Stimulated activated naive CD4-positive, alpha-beta T cell treated with Interleukin-2 at 50 U/mL for 16 hours (primary cell): ENCODE results near the gene GPM6B.
A peak's percentile ranks its signal among the peaks of the same experiment; 100 is the strongest.
"Not testable (repeated sequence)": the region's sequence is repeated elsewhere in the genome, so short reads cannot be mapped to it uniquely, and the experiment has no call there.

Experiments used
- DNase-seq: peaks from one replicate; lab custom pipeline; 2025; lab: John Stamatoyannopoulos, UW

GPM6B gene

DNA sequence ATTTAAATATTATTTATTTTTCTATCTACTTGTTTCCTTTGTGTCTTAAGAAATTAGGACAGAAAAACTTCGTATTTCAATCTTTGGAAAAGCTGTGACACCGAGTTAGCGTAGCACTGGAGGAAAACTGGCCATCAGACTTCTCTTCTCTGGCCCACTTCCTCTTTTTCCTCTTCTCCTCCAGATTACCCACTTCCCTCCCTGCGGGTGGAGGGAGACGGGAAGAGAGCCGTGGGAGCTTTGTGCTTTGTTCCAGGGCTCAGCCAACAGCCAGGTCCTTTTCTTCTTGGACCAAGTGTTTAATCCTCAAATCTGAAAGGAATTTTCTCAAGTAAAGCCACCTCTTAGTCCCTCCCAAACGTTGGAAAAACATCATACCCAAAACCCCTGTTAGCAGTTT, 52.6 kb downstream of the GPM6B start:
- no peak for DNase-seq

DNA sequence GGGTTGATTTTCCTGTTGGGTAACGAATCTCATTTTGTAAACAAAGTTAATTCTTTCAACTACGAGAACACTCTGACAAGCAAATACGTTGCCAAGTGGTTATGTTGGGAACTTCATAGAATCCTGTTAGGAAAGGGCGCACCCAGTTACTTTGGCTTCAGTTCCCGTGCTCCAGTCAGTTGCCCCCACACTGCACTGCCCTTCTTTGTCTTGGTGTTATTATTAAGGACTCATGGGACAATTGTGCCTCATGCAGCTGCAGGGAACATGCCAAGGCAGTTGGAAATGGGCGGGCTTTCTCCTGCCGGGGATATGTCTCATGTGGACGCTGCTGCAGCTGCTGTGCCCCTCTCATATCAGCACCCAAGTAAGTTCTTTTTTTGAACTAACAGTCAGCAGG, 53.4 kb downstream of the GPM6B start:
- DNase-seq: no peak

DNA sequence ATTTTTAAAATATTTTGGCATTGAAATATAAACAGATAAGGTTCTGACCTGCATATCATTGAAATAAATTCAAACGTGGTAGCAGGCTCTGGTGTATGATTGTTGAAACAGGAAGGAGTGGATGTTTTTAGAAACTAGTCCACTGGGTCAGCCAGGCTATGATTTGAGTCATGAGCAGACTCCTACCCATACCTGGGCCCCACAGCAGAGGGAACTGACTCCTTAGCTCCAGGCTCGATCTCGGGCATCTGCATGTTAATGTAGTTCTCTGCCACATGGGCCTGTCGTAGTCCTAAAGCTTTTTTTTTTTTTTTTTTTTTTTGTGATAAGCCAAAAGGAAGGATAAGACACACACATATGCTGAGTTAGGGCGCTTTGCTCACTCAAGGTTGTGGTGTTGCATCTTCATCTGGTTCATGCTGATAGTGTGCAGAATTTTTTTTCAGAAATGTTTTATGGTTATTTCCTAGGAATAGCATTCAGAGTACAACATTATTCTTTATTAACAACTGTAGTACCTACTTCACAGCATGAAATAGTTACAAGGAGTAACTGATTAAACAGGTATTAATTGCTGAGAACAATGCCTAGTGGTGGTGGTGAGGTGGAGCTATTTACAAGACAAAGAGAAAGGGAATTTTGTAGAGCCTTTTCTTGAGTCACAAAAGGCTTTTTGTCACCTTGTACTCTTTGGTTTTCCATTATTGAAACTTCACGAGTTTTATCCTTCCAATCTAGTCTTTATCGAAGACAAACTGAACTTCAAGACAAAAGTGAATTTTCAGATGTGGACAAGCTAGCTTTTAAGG, 55.1 kb downstream of the GPM6B start:
- DNase-seq: no peak

DNA sequence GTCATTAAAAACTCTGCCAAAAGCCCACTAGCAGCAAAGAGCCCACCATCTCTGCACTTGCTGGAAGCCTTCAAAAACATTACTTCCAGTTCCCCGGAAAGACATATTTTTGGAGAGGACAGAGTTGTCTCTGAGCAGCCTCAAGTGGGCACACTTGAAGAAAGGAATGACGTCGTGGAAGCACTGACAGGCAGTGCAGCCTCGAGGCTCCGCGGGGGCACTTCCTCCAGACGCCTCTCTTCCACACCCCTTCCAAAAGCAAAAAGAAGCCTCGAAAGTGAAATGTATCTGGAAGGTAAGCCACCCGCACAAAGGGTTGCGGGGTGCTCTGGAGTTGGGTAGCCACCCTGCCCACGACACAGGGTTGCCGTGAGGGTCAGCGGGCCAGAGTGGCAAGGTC, 56.5 kb downstream of the GPM6B start:
- DNase-seq: no peak

DNA sequence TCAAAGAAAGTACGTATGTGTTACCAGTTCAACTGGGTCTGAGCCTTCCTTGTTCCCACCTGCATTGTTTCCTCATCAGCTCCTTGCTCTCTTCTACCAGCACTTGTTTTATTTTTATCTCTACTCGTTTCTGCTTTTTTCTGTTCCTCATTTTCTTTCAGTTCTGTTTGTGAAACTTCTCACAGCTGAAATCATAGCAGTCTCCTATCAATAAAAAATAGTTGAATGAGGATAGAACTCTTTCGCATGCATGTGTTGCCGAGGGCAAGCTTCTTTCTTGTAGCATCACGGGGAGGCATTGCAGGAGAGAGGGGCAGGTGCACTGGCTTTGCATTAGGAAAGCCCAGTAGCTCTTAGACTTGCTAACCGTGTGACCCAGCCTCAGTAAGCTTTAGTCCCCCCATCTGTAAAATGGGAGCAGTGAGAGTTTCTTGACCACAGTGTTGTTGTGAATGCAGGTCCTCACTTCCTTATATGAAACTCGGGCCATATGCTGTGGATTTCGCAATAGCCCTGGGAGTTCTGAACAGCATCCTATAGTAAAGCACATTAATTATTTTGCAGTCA, 57.7 kb downstream of the GPM6B start:
- no peak for DNase-seq

DNA sequence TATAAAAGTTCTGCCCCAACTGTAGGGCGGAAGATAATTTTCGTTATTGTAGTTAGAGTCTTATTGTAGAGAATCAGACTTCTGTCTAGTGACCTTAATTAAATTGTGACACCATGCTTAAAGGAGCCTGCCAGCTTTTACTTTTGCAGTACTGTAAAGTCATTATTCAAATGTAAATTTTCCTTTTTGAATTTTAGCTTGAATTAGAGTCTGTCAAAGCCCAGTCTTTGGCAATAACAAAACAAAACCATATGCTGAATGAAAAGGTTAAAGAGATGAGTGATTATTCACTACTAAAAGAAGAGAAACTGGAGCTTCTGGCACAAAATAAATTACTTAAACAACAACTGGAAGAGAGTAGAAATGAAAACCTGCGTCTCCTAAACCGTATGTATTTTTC, 60.5 kb downstream of the GPM6B start:
- no peak for DNase-seq

DNA sequence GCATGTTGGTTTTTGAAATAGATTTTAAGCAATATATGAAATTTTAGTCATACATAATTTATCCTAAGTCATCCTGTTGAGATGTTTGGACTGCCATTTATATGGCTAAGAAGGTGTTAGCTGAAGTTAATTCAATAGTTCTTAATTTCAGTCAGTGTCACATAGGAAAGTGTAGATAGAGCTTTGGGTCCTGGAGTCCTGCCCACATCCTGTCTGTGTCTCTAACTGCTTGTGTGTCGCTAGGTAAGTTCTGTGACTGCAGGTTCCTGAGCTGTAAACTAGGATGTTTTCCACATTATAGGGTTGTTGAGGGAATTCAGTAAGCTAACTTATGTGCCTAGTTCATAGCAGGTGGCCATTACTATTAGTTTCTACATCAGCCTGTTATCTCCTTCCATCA, 61.6 kb downstream of the GPM6B start:
- no peak for DNase-seq

DNA sequence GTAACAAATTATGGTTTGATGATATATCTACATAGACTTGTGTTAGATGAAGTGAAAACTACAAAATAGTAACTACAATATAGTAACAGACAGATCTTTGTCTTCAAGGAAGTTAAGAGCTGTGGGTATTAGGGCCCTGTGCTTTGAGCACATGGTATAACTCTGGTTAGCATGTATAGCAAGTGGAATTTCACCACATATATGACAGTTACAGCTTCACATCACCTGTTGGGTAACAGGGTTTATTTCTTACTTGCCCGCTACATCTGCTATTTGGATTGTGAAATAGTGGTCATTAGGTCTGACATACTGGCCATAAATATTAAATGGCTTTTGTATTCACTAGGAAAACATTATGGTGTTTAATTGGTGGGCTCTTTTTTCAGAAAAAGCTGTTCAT, 62.1 kb downstream of the GPM6B start:
- no peak for DNase-seq

DNA sequence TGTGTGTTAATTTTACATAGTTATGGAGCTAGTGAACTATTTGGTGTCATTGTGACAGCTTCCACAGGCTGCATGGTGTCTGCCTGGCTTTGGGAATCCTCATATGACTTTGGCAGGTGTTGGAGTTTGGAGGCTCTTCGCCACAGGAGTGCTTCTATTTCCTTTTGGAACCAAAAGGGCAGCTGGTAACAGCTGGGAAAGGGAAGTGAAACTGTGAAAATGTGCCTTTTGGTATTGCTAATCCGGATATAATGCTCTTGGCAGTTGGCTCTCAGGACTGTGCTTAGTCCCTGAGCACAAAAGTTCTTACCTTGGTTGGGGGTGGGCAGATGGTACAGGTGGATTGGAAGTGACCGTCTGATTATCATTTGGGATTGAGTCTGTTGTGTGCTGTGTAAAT, 64.2 kb downstream of the GPM6B start:
- DNase-seq: no peak

DNA sequence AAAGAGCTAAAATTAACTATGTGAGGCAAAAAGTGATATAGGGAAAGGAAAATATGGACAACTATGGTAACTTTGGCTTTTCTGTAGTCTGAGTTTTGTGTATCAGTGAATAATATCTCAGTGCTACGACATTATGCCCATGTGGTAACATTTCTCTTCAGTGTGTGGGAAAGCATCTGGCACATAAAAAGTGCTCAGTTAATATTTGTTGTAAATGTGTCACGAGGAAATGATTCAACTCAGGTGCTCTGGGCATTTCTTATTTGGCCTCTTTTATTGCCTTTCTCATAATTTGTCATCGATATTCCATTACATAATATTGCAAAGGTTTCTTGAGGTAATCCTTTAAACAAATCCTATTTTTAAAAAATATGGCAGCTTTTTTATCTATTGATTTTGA, 64.8 kb downstream of the GPM6B start:
- DNase-seq: no peak

DNA sequence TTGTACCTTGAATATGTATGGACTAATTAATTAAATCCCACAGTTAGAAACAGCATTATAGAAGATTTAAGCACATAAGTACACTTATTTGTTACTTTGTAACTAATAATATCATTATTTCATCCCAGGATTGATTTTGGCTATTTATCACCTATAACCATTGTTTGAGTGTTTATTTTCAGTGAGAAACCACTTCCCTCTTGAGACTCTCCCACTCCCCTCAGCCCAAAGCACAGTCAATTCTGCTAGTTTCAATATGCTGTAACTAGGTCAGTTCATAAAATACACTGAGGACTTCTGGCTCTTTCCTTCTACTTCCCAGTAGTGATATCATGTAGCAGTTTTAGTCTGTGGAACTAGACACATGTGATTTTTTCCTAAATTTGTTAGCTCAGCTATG, 66.1 kb downstream of the GPM6B start:
- DNase-seq: no peak

DNA sequence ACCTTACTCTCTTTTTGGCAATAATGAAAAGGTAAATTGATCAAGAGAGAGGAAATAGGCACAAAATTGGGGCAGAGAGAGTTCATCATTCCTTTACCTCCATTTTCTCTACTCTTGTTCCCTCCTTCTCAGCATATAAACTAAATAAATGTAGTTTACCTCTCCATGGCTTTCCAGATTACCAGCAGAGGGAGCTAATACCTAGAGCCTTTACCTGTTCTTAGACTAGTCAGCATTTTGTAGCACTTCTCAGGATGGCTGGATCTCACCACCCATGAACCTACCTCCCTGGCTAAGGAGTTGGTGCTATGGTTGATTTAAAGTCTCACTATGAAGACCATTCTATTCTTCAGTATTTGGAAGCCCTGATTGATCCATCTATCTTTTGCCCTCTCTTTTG, 66.7 kb downstream of the GPM6B start:
- no peak for DNase-seq

DNA sequence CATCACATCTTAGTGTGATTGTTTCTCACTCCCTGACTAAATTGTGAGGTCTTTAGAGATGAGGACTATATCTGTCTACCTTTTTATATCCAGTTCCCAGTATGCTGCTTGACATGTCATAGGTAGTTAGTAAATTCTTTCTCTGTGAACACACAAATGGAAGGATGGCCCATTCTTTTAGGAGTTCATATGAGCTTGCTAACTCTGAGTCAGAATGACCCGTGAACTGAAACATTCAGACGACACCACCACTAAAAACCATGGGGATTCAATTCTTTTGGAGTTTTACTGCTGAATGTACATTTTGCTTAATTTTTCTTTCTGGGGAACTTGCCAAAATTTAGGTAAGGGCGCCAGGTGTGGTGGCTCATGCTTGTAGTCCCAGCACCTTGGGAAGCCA, 68.4 kb downstream of the GPM6B start:
- DNase-seq: no peak

DNA sequence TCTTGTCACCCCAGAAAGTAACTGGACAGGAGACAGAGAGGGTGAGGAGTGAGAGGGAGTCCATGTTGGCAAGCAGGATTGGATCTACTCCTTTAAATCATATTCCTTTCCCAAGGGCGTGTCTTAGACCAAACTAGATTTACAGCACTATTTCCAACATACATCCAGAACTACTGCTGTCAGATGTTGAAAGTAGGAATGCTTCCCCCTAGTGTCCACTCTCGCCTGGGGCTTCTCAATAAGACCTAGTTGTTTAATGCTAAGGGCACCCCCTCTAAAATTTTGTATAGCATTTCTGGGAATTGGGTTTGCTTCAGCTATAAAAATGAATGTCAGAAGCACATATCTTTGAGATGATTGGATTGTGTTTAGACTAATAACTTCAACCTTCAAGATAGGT, 69.1 kb downstream of the GPM6B start:
- DNase-seq: no peak

DNA sequence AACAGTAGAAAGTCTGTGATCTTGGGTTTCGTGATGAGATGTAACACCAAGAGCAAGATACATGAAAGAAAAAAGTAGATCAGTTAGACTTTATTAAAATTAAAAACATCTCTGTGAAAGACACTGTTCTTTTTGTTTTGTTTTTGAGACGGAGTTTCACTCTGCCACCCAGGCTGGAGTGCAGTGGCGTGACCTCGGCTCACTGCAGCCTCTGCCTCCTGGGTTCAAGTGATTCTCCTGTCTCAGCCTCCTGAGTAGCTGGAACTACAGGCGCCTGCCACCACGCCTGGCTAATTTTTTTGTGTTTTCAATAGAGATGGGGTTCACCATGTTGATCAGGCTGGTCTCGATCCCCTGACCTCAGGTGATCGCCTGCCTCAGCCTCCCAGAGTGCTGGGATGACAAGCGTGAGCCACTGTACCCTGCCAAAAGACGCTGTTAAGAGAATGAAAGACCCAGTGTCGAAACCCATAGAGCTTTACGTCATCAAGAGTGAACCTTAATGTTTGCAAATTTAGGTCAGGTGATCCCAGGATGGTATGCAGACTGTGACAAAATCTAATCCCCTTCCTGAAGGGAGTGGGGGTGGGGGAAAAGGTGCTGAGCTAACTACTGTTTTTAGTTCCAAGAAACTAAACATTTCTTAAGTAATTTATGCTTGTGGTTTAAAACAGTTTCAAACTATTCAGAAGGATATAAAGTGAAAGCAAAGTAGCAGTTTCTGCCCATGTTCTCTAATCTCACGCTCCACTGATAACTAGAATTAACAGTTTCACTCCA, 74.3 kb downstream of the GPM6B start:
- DNase-seq: peak; percentile 44

DNA sequence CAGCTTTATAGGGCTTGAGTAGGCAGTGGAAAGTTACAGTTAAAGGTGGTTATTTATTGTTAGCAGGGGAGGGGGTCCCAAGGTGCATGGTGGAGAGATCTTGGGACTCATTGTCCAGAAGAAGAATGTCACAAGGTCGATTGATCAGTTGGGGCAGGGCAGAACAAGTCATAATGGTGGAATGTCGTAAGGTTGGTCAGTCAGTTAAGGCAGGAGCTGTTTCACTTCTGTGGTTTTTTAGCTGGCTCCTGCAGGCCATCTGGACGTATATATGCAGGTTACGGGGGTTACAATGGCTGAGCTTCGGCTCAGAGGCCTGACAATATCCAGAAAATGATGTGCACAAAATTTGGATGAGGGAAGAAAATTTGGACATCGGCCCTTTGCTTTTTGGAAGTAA, 75.2 kb downstream of the GPM6B start:
- DNase-seq: no peak

DNA sequence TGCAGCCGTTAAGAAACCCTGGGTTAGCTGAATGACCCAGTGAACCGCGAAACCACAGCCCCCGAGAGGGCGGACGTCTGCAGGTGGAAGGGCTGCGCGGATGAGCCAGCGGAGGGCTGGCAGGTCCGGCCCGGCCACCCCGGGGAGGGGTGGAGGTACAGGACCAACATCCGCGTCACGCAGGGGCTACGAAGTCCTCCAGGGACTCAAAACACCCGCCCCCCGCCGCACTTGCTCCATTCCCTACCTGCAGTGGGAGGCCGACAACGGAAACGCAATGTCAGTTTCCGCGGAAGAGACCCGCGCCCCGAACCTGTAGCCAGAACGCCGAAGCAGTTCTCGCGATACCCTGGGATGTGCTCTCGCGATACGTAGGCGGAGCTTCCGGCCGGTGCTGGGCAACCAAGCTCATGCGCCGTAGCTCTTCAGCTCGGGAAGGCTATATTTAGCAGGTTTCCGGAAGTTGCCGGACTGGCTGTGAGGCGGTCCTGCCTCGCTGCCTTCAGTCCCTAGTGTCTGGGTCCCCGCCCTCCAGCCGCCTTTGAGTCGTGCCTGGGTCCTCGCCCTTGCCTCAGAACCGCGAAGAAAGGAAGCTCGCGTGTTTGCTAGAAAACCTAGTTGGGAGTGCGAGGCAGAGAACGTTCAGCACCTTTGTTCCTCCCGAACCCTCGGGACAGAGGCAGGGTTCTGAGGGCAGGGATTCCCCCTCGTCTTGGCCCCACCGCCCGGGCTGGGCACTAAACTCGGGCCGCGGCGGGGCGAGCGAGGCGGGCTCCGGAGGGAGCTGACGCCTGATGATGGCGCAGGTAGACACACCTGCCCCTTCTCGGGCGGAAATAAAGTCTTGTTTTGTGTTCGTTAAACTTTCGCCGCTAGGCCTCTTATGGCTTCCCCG, 82.4 kb downstream of the GPM6B start, which contains the start of the genes OFD1 and TRAPPC2:
Gene OFD1 (plus strand): TSS at position 471 of the 895 bp plus-strand sequence. CDS start 324 bp downstream, at position 795.
Gene TRAPPC2 (minus strand): TSS at position 343 of the 895 bp plus-strand sequence. CDS start 14,657 bp downstream, outside the sequence.
- DNase-seq: peak; percentile 87

DNA sequence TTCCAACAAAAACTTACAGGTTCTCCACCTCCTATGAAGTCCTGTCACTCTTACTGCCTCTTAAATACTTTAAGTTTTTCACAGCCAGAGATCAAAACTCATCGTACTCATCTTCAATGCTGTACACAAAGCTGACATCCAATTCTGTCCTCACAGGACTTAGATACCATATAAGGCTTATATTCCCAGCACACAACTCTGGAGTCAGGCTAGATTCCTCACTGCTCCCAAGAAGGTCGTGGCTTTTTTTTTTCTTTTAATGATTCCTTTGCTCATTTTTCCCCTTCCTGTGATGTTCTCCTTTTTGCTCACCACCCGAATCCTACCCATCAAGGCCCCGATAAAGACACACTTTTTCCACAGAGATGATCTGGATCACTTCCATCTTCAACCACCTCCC, 83.4 kb downstream of the GPM6B start:
- no peak for DNase-seq

DNA sequence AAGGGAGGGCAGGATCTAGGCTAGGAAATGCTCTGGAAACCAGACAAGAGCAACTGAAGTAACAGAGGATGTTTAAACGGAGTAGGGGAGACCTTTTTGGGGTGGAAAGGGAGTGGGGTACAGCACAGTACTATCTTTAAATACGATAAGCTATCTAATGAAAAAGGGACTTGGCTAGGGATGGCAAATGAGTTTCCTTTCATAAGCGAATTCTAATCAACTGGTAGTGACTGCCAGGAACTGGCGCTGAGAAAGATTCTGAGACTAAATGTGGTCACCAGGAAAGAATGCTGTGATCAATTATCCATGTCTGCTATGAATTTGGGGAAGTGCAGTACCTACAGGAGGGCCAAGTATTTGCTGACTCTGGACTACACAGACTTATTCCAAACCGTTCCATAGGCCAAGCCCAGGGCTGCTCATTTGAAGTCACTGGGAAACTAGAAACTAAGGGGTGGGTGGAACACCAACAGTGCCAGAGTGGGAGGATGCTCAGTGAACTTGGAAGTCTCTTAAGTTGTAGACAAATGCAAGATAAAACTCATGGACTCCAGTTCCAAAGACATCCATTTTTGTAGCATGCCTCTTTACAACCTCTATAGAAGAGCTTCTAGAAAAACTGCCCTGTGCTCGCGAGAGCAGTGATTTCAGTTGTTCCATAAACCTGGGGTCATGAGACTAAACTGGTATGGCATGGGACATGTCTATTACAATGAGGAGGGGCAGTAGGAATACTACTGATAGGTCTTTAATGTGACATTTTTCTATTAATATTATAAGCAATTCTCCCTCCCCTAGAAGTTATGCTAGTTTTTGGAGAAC, 84.4 kb downstream of the GPM6B start:
- DNase-seq: no peak

DNA sequence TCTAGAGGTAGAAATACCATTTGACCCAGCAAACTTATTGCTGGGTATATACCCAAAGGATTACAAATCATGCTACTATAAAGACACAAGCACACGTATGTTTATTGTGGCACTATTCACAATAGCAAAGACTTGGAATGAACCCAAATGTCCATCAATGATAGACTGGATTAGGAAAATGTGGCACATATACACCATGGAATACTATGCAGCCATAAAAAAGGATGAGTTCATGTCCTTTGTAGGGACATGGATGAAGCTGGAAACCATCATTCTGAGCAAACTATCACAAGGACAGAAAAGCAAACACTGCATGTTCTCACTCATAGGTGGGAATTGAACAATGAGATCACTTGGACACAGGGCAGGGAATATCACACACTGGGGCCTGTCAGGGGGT, 86.4 kb downstream of the GPM6B start:
- DNase-seq: not testable (repeated sequence)

DNA sequence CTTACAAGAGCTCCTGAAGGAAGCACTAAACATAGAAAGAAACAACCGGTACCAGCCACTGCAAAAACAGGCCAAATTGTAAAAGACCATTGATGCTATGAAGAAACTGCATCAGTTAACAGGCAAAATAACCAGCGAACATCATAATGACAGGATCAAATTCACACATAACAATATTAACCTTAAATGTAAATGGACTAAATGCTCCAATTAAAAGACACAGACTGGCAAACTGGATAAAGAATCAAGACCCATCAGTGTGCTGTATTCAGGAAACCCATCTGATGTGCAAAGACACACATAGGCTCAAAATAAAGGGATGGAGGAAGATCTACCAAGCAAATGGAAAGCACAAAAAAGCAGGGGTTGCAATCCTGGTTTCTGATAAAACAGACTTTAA, 90.3 kb downstream of the GPM6B start:
- DNase-seq: not testable (repeated sequence)
